ENCODE measurements around the gene ENTPD2.

- TF ChIP-seq ZNF76 (CRISPR knock-in tag; IDR thresholded peaks at IDR 0.05; ENCODE audit: borderline replicate concordance), result no peak
- no peak for TF ChIP-seq PHB2 (IDR thresholded peaks at IDR 0.05; ENCODE audit: low read depth)
- TF ChIP-seq RNF2 (IDR thresholded peaks at IDR 0.05), result no peak
These were observed 3.3 kb downstream of the ENTPD2 start for GRCh38 chr9:137050570-137050969.

Data from K562 (cell line).